SU-DHL-6 (cell line): ENCODE data around the gene NXN.
"Not testable (repeated sequence)": the region's sequence is repeated elsewhere in the genome, so short reads cannot be mapped to it uniquely, and the experiment has no call there.

Experiments used
- H2AFZ ChIP-seq: fragments of 200-600 bp; sonication (generic); 2 replicates; pipeline ENCODE4 v1.6.1; 2014; ENCODE audit warnings: low read depth, mild to moderate bottlenecking, moderate library complexity, mixed read lengths, antibody characterized with exemption, low read length; ENCODE audit not compliant: severe bottlenecking
- H3F3A ChIP-seq: fragments of 200-600 bp; shearing (Covaris generic); 2 replicates; pipeline ENCODE4 v1.6.0; 2016; ENCODE audit warnings: antibody characterized with exemption, mild to moderate bottlenecking; ENCODE audit not compliant: insufficient read depth
- H3K27ac ChIP-seq: fragments of 200-600 bp; sonication (generic); 2 replicates; pipeline ENCODE4 v1.5.1; 2016; ENCODE audit warnings: low read depth, mild to moderate bottlenecking, low read length, moderate library complexity, mixed read lengths
- H3K27me3 ChIP-seq: fragments of 200-600 bp; sonication (generic), shearing (Covaris generic); 2 replicates; pipeline ENCODE4 v1.6.0; 2014; ENCODE audit warnings: mild to moderate bottlenecking, low read length
- H3K36me3 ChIP-seq: fragments of 200-600 bp; sonication (generic); 2 replicates; pipeline ENCODE4 v1.6.1; 2014; ENCODE audit warnings: mild to moderate bottlenecking, low read length, mixed read lengths
- H3K4me2 ChIP-seq: fragments of 300-600, 200-600 bp; shearing (Covaris generic), sonication (generic); 2 replicates; pipeline ENCODE4 v1.6.0; 2014; ENCODE audit warnings: low read length, low read depth, mild to moderate bottlenecking; ENCODE audit not compliant: poor library complexity, severe bottlenecking
- H3K4me3 ChIP-seq: fragments of 200-600 bp; sonication (generic); 2 replicates; pipeline ENCODE4 v1.5.1; 2014; ENCODE audit warnings: antibody characterized with exemption, low read length, mild to moderate bottlenecking, mixed read lengths; ENCODE audit not compliant: insufficient read depth, poor library complexity, severe bottlenecking
- H3K79me2 ChIP-seq: fragments of 200-600 bp; sonication (generic); 2 replicates; pipeline ENCODE4 v1.6.1; 2014; ENCODE audit warnings: mild to moderate bottlenecking, low read length, moderate library complexity; ENCODE audit not compliant: insufficient read depth
- H3K9ac ChIP-seq: fragments of 200-600 bp; sonication (generic); 2 replicates; pipeline ENCODE4 v1.7.0; 2014; ENCODE audit warnings: mild to moderate bottlenecking, low read length
- H3K9me2 ChIP-seq: fragments of 200-600 bp; sonication (generic); replicated peaks from 2 replicates; pipeline ENCODE4 v1.6.1; 2014; ENCODE audit warnings: low read length; ENCODE audit not compliant: insufficient read depth
- H3K9me3 ChIP-seq: fragments of 200-600 bp; sonication (generic); 2 replicates; pipeline ENCODE4 v1.6.1; 2014; ENCODE audit warnings: low read length, mixed read lengths; ENCODE audit not compliant: insufficient read depth
- H4K20me1 ChIP-seq: fragments of 200-600 bp; sonication (generic); 2 replicates; pipeline ENCODE4 v1.6.1; 2014; ENCODE audit warnings: low read depth, mild to moderate bottlenecking, antibody characterized with exemption, low read length, moderate library complexity, mixed read lengths
- EZH2phosphoT487 ChIP-seq: fragments of 200-600 bp; sonication (generic), shearing (Covaris generic); conservative IDR thresholded peaks from 2 replicates; pipeline ENCODE4 v1.6.1; 2018; ENCODE audit warnings: mild to moderate bottlenecking, antibody characterized with exemption, low read length, moderate library complexity, mixed read lengths
- TF ChIP-seq, protein P1 (sequence below): fragments of 200-600 bp; sonication (generic); IDR thresholded peaks from one replicate; pipeline ENCODE4 v1.5.1; 2017; ENCODE audit warnings: antibody characterized with exemption, mild to moderate bottlenecking, low read length, moderate library complexity; ENCODE audit not compliant: insufficient read depth, poor library complexity, severe bottlenecking

NXN gene

DNA sequence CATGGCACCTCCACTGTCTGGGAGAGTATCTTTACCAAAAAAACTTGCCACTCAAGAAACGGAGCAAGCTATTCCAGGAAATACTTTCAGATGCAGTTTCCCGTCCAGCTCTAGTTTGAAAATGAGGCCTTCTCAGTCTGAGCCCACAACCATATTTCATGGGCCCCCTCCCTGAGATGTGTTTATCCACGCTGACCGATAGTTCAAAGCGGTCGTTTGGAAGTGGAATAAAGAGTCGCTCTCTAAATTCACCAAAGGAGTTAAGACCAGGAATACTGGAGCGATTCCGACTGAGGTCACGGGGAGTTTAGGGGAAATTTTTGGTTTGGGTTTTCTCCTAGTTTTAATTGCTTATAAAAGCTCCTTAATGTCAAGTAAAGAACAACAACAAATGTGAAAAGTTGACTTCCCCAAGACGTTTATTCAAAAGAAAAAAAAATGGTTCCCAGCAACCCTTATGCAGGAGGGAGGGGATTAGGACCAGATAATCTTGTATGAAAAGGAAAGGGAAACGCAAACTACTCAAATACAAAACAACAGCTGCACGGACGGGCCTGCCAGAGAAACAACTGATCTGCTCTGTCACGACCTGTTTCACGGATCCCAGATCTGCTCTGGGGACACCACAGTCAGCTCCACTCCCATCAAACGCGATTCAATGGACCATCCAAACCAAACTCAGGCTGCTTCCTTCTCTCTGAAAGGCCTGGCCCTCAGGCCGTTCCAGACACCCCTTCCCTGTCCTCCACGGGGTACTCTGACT is 120.3 kb downstream of the NXN start:
- no peaks in the 10 kb centered on the region for H3K27me3 ChIP-seq
- H3K36me3 ChIP-seq = no peaks in the 10 kb centered on the region
- no peaks in the 10 kb centered on the region for H3K9me2 ChIP-seq
- no peak overlapping the region for H3K27ac ChIP-seq
- H3K9me3 ChIP-seq = no peaks in the 10 kb centered on the region
- no peaks in the 10 kb centered on the region for H3F3A ChIP-seq
- H2AFZ ChIP-seq = no peak overlapping the region
- H3K9ac ChIP-seq = no peak overlapping the region
- no peaks in the 10 kb centered on the region for H3K79me2 ChIP-seq
- no peaks in the 10 kb centered on the region for H4K20me1 ChIP-seq
- H3K4me2 ChIP-seq = no peak overlapping the region
- TF ChIP-seq EZH2phosphoT487 = no peak
- TF ChIP-seq, protein P1, sequence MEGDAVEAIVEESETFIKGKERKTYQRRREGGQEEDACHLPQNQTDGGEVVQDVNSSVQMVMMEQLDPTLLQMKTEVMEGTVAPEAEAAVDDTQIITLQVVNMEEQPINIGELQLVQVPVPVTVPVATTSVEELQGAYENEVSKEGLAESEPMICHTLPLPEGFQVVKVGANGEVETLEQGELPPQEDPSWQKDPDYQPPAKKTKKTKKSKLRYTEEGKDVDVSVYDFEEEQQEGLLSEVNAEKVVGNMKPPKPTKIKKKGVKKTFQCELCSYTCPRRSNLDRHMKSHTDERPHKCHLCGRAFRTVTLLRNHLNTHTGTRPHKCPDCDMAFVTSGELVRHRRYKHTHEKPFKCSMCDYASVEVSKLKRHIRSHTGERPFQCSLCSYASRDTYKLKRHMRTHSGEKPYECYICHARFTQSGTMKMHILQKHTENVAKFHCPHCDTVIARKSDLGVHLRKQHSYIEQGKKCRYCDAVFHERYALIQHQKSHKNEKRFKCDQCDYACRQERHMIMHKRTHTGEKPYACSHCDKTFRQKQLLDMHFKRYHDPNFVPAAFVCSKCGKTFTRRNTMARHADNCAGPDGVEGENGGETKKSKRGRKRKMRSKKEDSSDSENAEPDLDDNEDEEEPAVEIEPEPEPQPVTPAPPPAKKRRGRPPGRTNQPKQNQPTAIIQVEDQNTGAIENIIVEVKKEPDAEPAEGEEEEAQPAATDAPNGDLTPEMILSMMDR = no peak
- no peak overlapping the region for H3K4me3 ChIP-seq

DNA sequence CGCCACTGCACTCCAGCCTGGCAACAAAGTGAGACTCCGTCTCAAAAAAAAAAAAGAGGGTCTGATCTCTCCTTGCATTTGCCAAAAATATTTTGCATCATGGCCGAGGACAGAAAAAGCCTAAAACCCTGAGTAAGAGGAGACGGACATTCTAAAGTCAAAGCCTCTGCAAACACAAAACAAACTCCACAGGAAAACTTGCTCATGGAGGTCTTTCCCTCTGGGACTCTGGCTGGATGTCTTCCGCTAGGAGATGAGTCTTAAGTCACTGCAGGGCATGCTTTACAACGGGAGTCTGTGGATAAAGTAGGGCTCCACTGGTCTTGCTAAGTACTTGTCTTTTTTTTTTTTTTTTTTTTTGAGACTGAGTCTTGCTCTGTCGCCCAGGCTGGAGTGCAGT is 123.4 kb downstream of the NXN start:
- no peaks in the 10 kb centered on the region for H3K9me2 ChIP-seq
- H4K20me1 ChIP-seq = no peaks in the 10 kb centered on the region
- no peak overlapping the region for H3K9ac ChIP-seq
- H3F3A ChIP-seq = no peaks in the 10 kb centered on the region
- H3K9me3 ChIP-seq = no peaks in the 10 kb centered on the region
- TF ChIP-seq, protein P1 = no peak
- no peak for TF ChIP-seq EZH2phosphoT487
- no peaks in the 10 kb centered on the region for H3K27me3 ChIP-seq
- H3K4me2 ChIP-seq = no peak overlapping the region
- no peak overlapping the region for H2AFZ ChIP-seq
- no peaks in the 10 kb centered on the region for H3K79me2 ChIP-seq
- H3K4me3 ChIP-seq = no peak overlapping the region
- H3K27ac ChIP-seq = no peak overlapping the region
- H3K36me3 ChIP-seq = no peaks in the 10 kb centered on the region

DNA sequence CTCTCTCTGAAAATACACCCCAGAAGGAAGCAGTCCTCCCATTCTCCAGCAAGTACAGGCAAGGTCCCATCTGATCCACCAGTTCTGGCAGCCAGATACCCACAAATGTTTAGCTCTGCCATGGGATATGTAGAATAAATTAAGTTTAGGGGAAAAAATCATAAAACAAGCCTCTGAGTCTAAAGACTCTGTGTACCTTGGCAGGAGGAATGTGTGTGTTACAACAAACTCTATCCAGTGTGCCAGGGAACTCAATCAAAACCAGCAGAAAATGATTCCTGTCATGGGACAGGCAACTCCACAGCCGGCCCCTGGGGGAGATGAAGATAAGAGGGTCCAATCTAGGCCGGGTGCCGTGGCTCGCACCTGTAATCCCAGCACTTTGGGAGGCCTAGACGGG is 124.0 kb downstream of the NXN start:
- TF ChIP-seq EZH2phosphoT487 = no peak
- TF ChIP-seq, protein P1 = no peak
- Histone ChIP-seq H3K79me2 (no peaks in the 10 kb centered on the region), H3F3A (no peaks in the 10 kb centered on the region), H3K9ac (no peak overlapping the region), H3K4me3 (no peak overlapping the region), H4K20me1 (no peaks in the 10 kb centered on the region), H3K36me3 (no peaks in the 10 kb centered on the region), H3K9me2 (no peaks in the 10 kb centered on the region), H3K27ac (no peak overlapping the region), H3K4me2 (no peak overlapping the region), H2AFZ (no peak overlapping the region), H3K9me3 (no peaks in the 10 kb centered on the region), H3K27me3 (no peaks in the 10 kb centered on the region)

DNA sequence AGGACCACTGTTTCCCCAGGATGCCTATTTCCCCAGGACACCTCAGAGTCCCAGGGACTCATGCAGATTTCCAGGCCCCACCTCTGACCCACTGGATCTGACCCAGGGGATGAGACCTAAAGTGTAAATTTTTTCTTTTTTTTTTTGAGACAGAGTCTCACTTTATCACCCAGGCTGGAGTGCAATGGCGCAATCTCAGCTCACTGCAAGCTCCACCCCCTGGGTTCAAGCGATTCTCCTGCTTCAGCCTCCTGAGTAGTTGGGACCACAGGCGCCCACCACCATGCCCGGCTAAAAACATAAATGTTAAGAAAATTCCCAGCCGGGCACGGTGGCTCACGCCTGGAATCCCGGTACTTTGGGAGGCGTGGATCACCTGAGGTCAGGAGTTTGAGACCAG is 126.7 kb downstream of the NXN start:
- not testable (repeated sequence) for H3K4me3 ChIP-seq, H3K4me2 ChIP-seq, H3K27me3 ChIP-seq

More for the DNA sequence above, 126.7 kb downstream of the NXN start:
- not testable (repeated sequence) for H3K36me3 ChIP-seq, H3K9ac ChIP-seq, H3K9me2 ChIP-seq, H2AFZ ChIP-seq, H3F3A ChIP-seq, H3K9me3 ChIP-seq, H3K27ac ChIP-seq, H4K20me1 ChIP-seq, H3K79me2 ChIP-seq
